PC-3 (cell line): Measurements from ENCODE around the gene TJP3. TPM values are rescaled to one million over a fixed set of nuclear protein-coding genes. Genes with fewer than 3 reads are reported as not detected.

ENCODE experiments used
- ATAC-seq: fragments of 200-7000 bp; cut with Tn5 transposase; 2 replicates; pipeline ENCODE4 v1.9.1; 2020; ENCODE audit warnings: mild to moderate bottlenecking, moderate library complexity
- BruUV-seq: library from RNA; stranded (reverse); fragments of 400-500 nt; replicated peaks from 2 replicates; lab custom pipeline; 2021; lab: Mats Ljungman, UMichigan
- CTCF ChIA-PET: fragments of 300-600 bp; sonication (Branson Sonifier 250); formaldehyde crosslinking; loops from one replicate; lab custom pipeline; 2022; ENCODE audit warnings: antibody characterized with exemption; lab: Charles Lee
- POLR2A ChIA-PET: fragments of 300-600 bp; sonication (Branson Sonifier 250); formaldehyde crosslinking; loops from one replicate; lab custom pipeline; 2022; ENCODE audit warnings: antibody characterized with exemption; ENCODE audit not compliant: unreplicated experiment; lab: Charles Lee
- DNase-seq: peaks from one replicate; pipeline ENCODE4 v3.0.0-alpha.2; 2015
- H2AFZ ChIP-seq: fragments of 300-600 bp; sonication (generic); 2 replicates; pipeline ENCODE4 v1.6.0; 2016; ENCODE audit warnings: antibody characterized with exemption, low read length
- H3F3A ChIP-seq: fragments of 300-600 bp; sonication (generic); one replicate; pipeline ENCODE4 v1.6.0; 2017; ENCODE audit warnings: antibody characterized with exemption, low read length, control low read depth, mild to moderate bottlenecking; ENCODE audit not compliant: unreplicated experiment
- H3K27ac ChIP-seq: fragments of 300-600 bp; sonication (generic); 2 replicates; pipeline ENCODE4 v1.5.1; 2016; ENCODE audit warnings: mild to moderate bottlenecking, low read length
- H3K27me3 ChIP-seq: fragments of 300-600 bp; sonication (generic); 2 replicates; pipeline ENCODE4 v1.6.1; 2016; ENCODE audit warnings: low read length, mixed read lengths
- H3K36me3 ChIP-seq: fragments of 300-600 bp; sonication (generic); 2 replicates; pipeline ENCODE4 v1.6.1; 2016; ENCODE audit warnings: low read depth, mixed run types, low read length, mixed read lengths
- H3K4me1 ChIP-seq: fragments of 300-600 bp; sonication (generic); 2 replicates; pipeline ENCODE4 v1.5.1; 2016; ENCODE audit warnings: low read length; ENCODE audit not compliant: insufficient read depth
- H3K4me2 ChIP-seq: fragments of 300-600 bp; sonication (generic); 2 replicates; pipeline ENCODE4 v1.6.0; 2016; ENCODE audit warnings: low read length
- H3K4me3 ChIP-seq: fragments of 300-600 bp; sonication (generic); 2 replicates; pipeline ENCODE4 v1.5.1; 2016; ENCODE audit warnings: mild to moderate bottlenecking, low read length, mixed read lengths
- H3K79me2 ChIP-seq: fragments of 300-600 bp; sonication (generic); 2 replicates; pipeline ENCODE4 v1.6.1; 2017; ENCODE audit warnings: low read length, mixed read lengths
- H3K9ac ChIP-seq: fragments of 300-600 bp; sonication (generic); 2 replicates; pipeline ENCODE4 v1.6.0; 2016; ENCODE audit warnings: mild to moderate bottlenecking, low read length
- H3K9me2 ChIP-seq: fragments of 300-600 bp; sonication (generic); replicated peaks from 2 replicates; pipeline ENCODE4 v1.6.1; 2016; ENCODE audit warnings: mixed run types, low read length, mixed read lengths
- H3K9me3 ChIP-seq: fragments of 300-600 bp; sonication (generic); 2 replicates; pipeline ENCODE4 v1.6.1; 2016; ENCODE audit warnings: low read length, mixed read lengths
- H4K20me1 ChIP-seq: fragments of 300-600 bp; sonication (generic); 2 replicates; pipeline ENCODE4 v1.6.1; 2016; ENCODE audit warnings: low read length, mixed read lengths
- EZH2 ChIP-seq: fragments of 300-600 bp; sonication (generic); IDR thresholded peaks from one replicate; pipeline ENCODE4 v1.6.1; 2017; ENCODE audit warnings: antibody characterized with exemption, mild to moderate bottlenecking, low read length; ENCODE audit not compliant: unreplicated experiment
- EZH2phosphoT487 ChIP-seq: fragments of 300-600 bp; sonication (generic); IDR thresholded peaks from 2 replicates; pipeline ENCODE4 v1.6.1; 2018; ENCODE audit warnings: mild to moderate bottlenecking, antibody characterized with exemption, low read length, borderline replicate concordance
- intact Hi-C: fragments of 100-400 bp; cut with micrococcal nuclease; formaldehyde crosslinking; loops from 2 replicates; pipeline ENCODE4 v1.9.0; 2023
- total RNA-seq: library from RNA; depleted of rRNA; stranded (reverse); fragments of >200 nt; gene quantifications from 2 replicates; pipeline ENCODE4 v1.2.3, GENCODE V29; 2014
- TF ChIP-seq, protein P1 (sequence below): fragments of 300-600 bp; sonication (generic); conservative IDR thresholded peaks from 2 replicates; pipeline ENCODE4 v1.5.1; 2017; ENCODE audit warnings: antibody characterized with exemption, low read depth, mild to moderate bottlenecking, low read length

The TJP3 gene
- total RNA-seq, 1 experiment from 2014 or later, result 11.7 TPM

DNA sequence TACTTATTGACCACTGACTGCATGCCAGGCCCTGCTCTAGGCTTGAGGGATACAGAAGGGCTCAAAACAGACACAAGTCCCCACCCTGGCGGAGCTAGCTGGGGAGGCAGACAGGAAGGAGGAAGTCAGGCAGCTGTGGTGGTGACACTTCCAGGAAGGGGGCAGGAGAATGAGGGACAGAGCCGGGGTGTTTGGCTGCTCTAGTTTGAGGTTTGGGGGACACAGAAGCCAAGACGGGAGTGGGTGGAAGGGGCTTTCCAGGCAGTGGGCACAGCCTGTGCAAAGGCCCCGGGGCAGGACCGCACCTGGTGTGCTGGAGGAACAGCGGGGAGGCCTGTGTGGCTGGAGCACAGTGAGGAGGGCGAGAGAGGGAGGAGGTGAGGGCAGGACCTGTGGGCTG, 58.3 kb downstream of the TJP3 start:
- Histone ChIP-seq H3K9ac (no peak overlapping the region), H3K79me2 (peaks cover 5% of the 10 kb centered on the region; the same call in 1 of the 2 replicates), H3K27ac (no peak overlapping the region), H3K27me3 (no peaks in the 10 kb centered on the region), H3K4me2 (no peak overlapping the region), H3K36me3 (no peaks in the 10 kb centered on the region), H2AFZ (no peak overlapping the region), H3K4me1 (peaks cover 5% of the 10 kb centered on the region; the same call in 1 of the 2 replicates), H3K9me3 (no peaks in the 10 kb centered on the region), H4K20me1 (no peaks in the 10 kb centered on the region), H3K9me2 (no peaks in the 10 kb centered on the region), H3F3A (no peaks in the 10 kb centered on the region), H3K4me3 (no peak overlapping the region)
- DNase-seq, result no peak
- intact Hi-C loops, result no loop called here
- no peak for TF ChIP-seq EZH2phosphoT487
- POLR2A ChIA-PET, result no interaction called here
- CTCF ChIA-PET, result no interaction called here
- no TSS peak for BruUV-seq
- no peak for ATAC-seq

DNA sequence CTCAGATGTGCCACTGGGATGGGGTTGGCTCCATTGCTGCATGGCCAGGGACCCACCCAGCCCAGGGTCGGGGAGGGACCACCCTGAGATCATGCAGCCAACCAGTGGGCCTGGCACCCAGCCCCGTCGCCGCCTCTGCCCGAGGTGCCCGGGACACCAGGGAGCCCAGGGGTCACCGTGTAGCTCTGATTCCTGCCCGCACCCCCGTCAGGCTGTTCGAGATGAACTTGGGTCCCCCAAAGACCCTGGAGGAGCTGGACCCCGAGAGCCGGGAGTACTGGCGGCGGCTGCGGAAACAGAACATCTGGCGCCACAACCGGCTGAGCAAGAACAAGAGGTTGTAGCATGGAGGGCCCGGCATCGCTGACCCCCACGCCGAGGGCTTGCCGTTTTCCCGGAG, 58.9 kb downstream of the TJP3 start:
- H3K9me2 ChIP-seq, result no peaks in the 10 kb centered on the region
- H3F3A ChIP-seq, result no peaks in the 10 kb centered on the region
- no peak overlapping the region for H3K9ac ChIP-seq
- ATAC-seq (no peak), DNase-seq (no peak)
- H3K79me2 ChIP-seq, result peaks cover 5% of the 10 kb centered on the region; the same call in 1 of the 2 replicates
- CTCF ChIA-PET, result no interaction called here
- intact Hi-C loops, result no loop called here
- H3K4me3 ChIP-seq, result no peak overlapping the region
- no peaks in the 10 kb centered on the region for H3K36me3 ChIP-seq
- no peak overlapping the region for H3K4me2 ChIP-seq
- no peak overlapping the region for H2AFZ ChIP-seq
- no peak overlapping the region for H3K27ac ChIP-seq
- H4K20me1 ChIP-seq, result no peaks in the 10 kb centered on the region
- H3K9me3 ChIP-seq, result no peaks in the 10 kb centered on the region
- TF ChIP-seq EZH2phosphoT487 (no peak), EZH2 (no peak)
- TF ChIP-seq, protein P1, sequence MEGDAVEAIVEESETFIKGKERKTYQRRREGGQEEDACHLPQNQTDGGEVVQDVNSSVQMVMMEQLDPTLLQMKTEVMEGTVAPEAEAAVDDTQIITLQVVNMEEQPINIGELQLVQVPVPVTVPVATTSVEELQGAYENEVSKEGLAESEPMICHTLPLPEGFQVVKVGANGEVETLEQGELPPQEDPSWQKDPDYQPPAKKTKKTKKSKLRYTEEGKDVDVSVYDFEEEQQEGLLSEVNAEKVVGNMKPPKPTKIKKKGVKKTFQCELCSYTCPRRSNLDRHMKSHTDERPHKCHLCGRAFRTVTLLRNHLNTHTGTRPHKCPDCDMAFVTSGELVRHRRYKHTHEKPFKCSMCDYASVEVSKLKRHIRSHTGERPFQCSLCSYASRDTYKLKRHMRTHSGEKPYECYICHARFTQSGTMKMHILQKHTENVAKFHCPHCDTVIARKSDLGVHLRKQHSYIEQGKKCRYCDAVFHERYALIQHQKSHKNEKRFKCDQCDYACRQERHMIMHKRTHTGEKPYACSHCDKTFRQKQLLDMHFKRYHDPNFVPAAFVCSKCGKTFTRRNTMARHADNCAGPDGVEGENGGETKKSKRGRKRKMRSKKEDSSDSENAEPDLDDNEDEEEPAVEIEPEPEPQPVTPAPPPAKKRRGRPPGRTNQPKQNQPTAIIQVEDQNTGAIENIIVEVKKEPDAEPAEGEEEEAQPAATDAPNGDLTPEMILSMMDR, result no peak
- H3K4me1 ChIP-seq, result peaks cover 5% of the 10 kb centered on the region; the same call in 1 of the 2 replicates
- no peaks in the 10 kb centered on the region for H3K27me3 ChIP-seq
- POLR2A ChIA-PET, result no interaction called here
- no TSS peak for BruUV-seq

DNA sequence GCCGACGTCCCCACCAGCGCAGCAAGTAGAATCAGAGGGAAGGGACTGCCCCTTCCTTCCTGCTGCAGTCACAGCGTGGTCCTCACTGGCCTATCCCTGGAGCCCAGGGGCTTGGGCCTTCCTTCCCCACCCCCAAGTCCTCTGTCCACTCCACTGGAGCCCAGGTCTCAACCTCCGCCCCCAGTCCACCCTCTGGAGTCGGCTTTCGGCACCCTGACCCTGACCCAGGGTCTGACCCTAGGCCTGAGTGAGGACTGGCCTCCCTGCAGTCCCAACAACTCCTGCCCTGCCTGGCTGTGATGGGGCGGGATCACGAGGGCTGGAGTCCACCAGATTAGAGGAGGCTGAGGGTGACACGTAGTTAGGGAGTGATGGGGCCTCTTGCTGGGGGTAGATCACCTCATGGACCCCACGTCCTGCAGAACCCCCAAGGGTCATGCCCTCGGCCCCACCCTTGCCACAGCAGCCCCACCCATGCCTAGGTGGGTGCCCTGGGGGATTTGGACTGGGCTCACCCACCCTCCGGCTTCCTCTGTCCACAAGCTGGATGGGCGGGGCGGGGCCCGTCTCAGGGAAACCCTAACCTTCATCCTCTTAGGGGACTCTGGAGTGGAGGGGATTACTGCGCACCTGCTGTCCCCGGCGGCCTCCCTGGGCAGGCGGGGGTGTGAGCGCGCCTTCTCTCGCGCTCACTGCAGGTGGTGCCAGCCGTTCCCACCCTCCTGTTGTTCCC, 60.0 kb downstream of the TJP3 start:
- H3K9me2 ChIP-seq, result no peaks in the 10 kb centered on the region
- no peaks in the 10 kb centered on the region for H3K36me3 ChIP-seq
- no peak overlapping the region for H3K4me2 ChIP-seq
- H3K9ac ChIP-seq, result no peak overlapping the region
- H2AFZ ChIP-seq, result no peak overlapping the region
- ChIA-PET POLR2A (no interaction called here), CTCF (no interaction called here)
- H3K27me3 ChIP-seq, result no peaks in the 10 kb centered on the region
- no peaks in the 10 kb centered on the region for H3K9me3 ChIP-seq
- H3K79me2 ChIP-seq, result peaks cover 4% of the 10 kb centered on the region; the same call in 1 of the 2 replicates
- no peaks in the 10 kb centered on the region for H4K20me1 ChIP-seq
- DNase-seq (no peak), ATAC-seq (no peak)
- TF ChIP-seq, protein P1, result no peak
- H3K27ac ChIP-seq, result no peak overlapping the region
- H3K4me1 ChIP-seq, result peaks cover 3% of the 10 kb centered on the region; the same call in 1 of the 2 replicates
- H3K4me3 ChIP-seq, result no peak overlapping the region
- H3F3A ChIP-seq, result no peaks in the 10 kb centered on the region
- intact Hi-C loops, result no loop called here
- no TSS peak for BruUV-seq
